Activated naive CD4-positive, alpha-beta T cell treated with anti-CD3 and anti-CD28 coated beads, Interleukin-2, amount 10 ng/mL, durations not matched to agents 7 days and 5 days (primary cell): ENCODE data around the gene FOXJ3.

ENCODE experiments used
- CTCF ChIA-PET: fragments of 350-600 bp; sonication (Branson Sonifier 250); formaldehyde crosslinking; loops from one replicate; lab custom pipeline; 2021; ENCODE audit warnings: antibody characterized with exemption; lab: Charles Lee
- DNase-seq: peaks from one replicate; pipeline ENCODE4 v3.0.0-alpha.2; 2020
- H3K27ac Mint-ChIP-seq: one replicate; pipeline ENCODE4 v1.8.0; 2021; ENCODE audit warnings: mild to moderate bottlenecking, moderate library complexity, mixed read lengths
- H3K27me3 Mint-ChIP-seq: one replicate; pipeline ENCODE4 v1.8.0; 2021; ENCODE audit warnings: mild to moderate bottlenecking, mixed read lengths
- H3K36me3 Mint-ChIP-seq: one replicate; pipeline ENCODE4 v1.8.0; 2021; ENCODE audit warnings: mixed read lengths
- H3K4me1 Mint-ChIP-seq: one replicate; pipeline ENCODE4 v1.8.0; 2021; ENCODE audit warnings: mixed read lengths
- H3K4me3 Mint-ChIP-seq: one replicate; pipeline ENCODE4 v1.8.0; 2021; ENCODE audit warnings: mild to moderate bottlenecking, moderate library complexity, mixed read lengths
- H3K9me3 Mint-ChIP-seq: one replicate; pipeline ENCODE4 v1.8.0; 2021; ENCODE audit warnings: mixed read lengths

Gene FOXJ3

DNA sequence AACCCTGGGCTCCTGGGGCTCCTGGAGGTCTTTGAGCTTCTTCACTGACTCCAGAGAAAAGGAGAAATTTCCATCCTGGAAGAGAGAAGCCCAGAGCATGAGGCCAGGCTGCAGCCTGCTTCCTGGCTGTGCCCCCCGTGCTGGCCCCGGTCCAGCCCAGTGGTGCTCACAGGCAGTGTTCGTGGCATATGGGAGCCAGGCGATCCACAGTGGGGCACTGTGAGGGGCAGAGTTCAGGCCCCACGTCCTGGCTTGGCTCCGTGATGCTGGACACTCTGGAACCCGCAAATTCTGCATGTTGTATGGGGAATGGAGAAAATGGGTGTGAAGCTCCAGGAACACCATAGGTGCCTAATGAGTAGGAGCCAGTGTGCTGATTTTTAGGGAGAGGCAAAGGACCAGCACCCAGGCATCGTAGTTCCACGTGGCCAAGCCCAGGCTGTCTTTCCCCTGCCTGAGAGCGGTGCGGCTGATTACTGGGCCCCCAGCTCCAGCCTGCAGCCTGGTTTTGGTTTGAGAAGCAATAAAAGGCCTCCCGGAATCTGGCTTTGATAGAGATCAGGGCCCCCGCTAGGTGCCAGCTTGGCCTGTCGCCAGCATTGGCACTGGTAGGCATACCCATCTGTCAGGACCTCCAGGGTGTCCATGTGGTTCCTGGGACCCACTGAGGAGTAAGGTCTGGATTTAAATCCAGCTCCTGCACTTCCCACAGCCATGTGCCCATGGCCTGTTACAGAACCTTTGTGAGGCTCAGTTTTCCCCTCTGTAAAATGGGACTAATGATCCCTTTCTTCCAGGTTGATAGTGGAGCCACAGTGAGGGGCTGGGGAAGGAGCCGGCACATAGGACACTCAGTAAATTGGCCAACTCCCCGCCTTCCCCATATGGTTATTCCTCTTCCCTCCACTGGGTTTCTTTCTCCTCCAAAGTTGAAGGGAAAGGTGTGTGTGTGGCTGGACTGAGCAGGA is 171.2 kb downstream of the FOXJ3 start:
- CTCF ChIA-PET: interaction anchor here (0.9 kb wide), 1 partner anchor 10 kb away, joined by 4 read pairs; no protein-coding TSS in a partner anchor
- Mint-ChIP-seq H3K4me1 (no peaks in the 10 kb centered on the region), H3K36me3 (no peaks in the 10 kb centered on the region), H3K27me3 (peaks cover 17% of the 10 kb centered on the region), H3K27ac (no peak overlapping the region), H3K9me3 (peaks cover 20% of the 10 kb centered on the region), H3K4me3 (no peak overlapping the region)
- no peak for DNase-seq

DNA sequence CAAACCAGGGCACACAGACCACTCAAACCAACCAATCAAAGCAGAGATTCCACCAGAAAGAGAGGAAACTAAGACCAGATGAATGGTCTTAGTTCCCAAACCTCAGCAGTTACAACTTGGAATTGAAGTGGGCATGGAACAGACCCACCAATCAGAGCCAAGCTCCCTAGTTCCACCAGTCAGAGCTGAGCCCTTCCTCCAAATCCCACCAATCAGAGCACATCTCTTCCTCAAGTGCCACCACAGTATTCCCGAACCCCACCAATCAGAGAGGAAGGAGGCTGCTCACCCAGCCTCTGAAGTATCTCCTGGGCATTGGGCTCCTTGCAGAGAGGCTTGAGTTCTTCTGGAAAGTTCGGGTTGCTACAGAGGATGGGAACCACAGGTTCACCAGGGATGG is 171.9 kb downstream of the FOXJ3 start:
- Mint-ChIP-seq H3K27ac (no peak overlapping the region), H3K9me3 (peaks cover 20% of the 10 kb centered on the region), H3K4me1 (no peaks in the 10 kb centered on the region), H3K27me3 (peaks cover 17% of the 10 kb centered on the region), H3K36me3 (no peaks in the 10 kb centered on the region), H3K4me3 (no peak overlapping the region)
- DNase-seq: no peak
- CTCF ChIA-PET: interaction anchor here (0.9 kb wide), 1 partner anchor 11 kb away, joined by 4 read pairs; no protein-coding TSS in a partner anchor

DNA sequence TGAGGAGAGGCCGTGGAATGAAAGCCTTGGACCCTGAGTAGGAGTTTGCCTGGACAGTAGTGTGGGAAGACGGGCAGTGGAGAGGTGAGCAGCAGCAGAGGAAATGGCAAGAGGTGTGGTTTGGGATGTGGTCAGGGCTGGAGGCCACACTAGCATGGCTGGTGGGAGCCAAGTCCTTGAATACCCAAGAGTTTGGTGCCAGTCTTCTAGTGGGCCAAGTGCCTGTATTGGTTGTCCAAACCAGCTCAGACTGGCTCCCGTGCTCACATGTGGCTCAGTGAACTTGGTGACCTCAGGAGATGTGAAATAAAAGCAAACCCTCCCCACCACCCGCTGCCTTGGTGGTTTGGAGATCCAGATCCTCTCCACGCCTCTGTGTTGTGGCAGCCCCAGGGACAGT is 172.9 kb downstream of the FOXJ3 start:
- Mint-ChIP-seq H3K4me3 (no peak overlapping the region), H3K27ac (no peak overlapping the region), H3K36me3 (no peaks in the 10 kb centered on the region), H3K4me1 (peaks cover 6% of the 10 kb centered on the region), H3K27me3 (peaks cover 17% of the 10 kb centered on the region), H3K9me3 (peaks cover 20% of the 10 kb centered on the region)
- CTCF ChIA-PET: interaction anchor here (0.9 kb wide), 1 partner anchor 11 kb away, joined by 3 read pairs; no protein-coding TSS in a partner anchor
- DNase-seq: no peak

DNA sequence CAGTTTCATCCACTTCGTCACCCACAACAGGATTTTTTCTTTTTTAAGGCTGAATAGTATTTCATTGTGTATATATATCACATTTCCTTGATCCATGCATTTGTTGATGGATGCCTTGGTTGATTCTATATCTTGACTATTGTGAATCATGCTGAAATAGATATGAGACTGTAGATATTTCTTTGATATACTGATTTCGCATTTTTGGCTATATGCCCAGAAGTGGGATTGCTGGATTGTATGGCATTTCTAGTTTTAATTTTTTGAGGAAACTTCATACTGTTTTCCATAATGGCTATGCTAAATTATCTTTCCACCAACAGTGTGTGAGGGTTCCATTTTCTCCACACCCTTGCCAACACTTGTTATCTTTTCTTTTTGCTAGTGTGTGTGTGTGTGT is 176.8 kb downstream of the FOXJ3 start:
- peaks cover 17% of the 10 kb centered on the region for H3K27me3 Mint-ChIP-seq
- no peak overlapping the region for H3K4me3 Mint-ChIP-seq
- CTCF ChIA-PET: interaction anchor here (0.7 to 2.0 kb wide), 3 partner anchors 10 to 16 kb away, joined by 3 to 12 read pairs (median 3); no protein-coding TSS in a partner anchor
- H3K9me3 Mint-ChIP-seq: peaks cover 20% of the 10 kb centered on the region
- no peak overlapping the region for H3K27ac Mint-ChIP-seq
- DNase-seq: no peak
- no peaks in the 10 kb centered on the region for H3K36me3 Mint-ChIP-seq
- H3K4me1 Mint-ChIP-seq: peaks cover 6% of the 10 kb centered on the region

DNA sequence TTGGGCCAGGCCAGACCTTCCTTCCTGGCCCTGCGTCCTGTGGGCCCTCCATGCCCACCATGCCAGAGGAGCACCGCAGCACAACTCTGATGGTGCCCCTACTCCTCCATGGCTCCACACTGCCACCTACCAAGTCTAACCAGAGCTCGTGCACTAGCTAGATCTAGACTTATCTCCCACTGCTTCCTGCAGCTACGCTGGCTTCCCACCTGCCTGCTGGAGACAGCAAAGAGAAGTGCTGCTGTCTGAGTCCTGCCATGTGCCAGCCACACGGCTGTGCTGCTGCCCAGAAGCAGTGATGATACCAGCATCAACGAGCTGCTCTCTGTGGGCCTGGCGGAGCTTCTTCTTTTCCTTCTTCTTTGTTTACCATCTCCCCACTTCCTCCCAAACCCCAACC is 177.4 kb downstream of the FOXJ3 start:
- Mint-ChIP-seq H3K4me3 (no peak overlapping the region), H3K36me3 (no peaks in the 10 kb centered on the region)
- CTCF ChIA-PET: interaction anchor here (0.7 to 2.0 kb wide), 3 partner anchors 10 to 17 kb away, joined by 3 to 12 read pairs (median 3); no protein-coding TSS in a partner anchor

DNA sequence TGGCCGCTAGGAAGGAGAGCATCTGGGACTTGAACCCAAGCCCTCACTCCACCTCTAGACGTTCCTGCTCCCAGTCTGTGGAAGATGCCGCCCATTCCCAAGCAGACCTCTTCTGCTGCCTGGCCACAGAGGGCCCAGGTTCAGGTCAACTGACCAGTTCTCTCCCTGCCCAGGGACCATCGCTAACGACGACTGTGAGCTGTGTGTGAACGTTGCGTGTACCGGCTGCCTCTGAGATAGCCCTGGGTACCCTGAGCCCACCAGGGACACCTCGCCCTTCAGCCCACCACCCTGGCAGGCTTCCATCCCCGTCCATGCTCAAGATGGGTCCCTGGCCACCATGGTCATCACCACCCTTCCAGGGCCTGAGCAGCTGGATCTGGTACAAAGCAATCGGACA is 179.7 kb downstream of the FOXJ3 start:
- Mint-ChIP-seq H3K9me3 (peaks cover 2% of the 10 kb centered on the region), H3K27me3 (peaks cover 6% of the 10 kb centered on the region), H3K27ac (no peak overlapping the region), H3K36me3 (no peaks in the 10 kb centered on the region), H3K4me3 (no peak overlapping the region), H3K4me1 (peaks cover 6% of the 10 kb centered on the region)
- CTCF ChIA-PET: no interaction called here
- no peak for DNase-seq

More for the DNA sequence above, 177.4 kb downstream of the FOXJ3 start:
- Mint-ChIP-seq H3K27ac (no peak overlapping the region), H3K27me3 (peaks cover 21% of the 10 kb centered on the region), H3K4me1 (peaks cover 6% of the 10 kb centered on the region), H3K9me3 (peaks cover 20% of the 10 kb centered on the region)
- peak; percentile 37 for DNase-seq

DNA sequence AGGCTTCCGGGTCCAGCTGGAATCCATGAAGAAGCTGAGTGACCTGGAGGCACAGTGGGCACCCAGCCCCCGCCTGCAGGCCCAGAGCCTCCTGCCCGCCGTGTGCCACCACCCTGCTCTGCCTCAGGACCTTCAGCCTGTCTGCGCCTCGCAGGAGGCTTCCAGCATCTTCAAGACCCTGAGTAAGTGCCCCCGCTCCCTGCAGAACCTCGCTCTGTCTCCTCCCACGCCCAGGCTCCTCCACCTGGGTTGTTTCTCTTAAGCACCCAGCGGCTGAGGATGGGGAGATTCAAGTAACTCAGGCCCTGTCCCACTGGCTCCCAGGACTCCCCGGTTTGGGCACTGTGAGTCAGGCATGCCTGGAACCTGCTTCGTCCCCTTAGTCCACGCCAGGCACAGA is 180.3 kb downstream of the FOXJ3 start:
- CTCF ChIA-PET: no interaction called here
- no peak overlapping the region for H3K4me3 Mint-ChIP-seq
- peaks cover 8% of the 10 kb centered on the region for H3K27me3 Mint-ChIP-seq
- no peak overlapping the region for H3K27ac Mint-ChIP-seq
- no peaks in the 10 kb centered on the region for H3K36me3 Mint-ChIP-seq
- peaks cover 6% of the 10 kb centered on the region for H3K4me1 Mint-ChIP-seq
- DNase-seq: no peak
- H3K9me3 Mint-ChIP-seq: peaks cover under 1% of the 10 kb centered on the region

DNA sequence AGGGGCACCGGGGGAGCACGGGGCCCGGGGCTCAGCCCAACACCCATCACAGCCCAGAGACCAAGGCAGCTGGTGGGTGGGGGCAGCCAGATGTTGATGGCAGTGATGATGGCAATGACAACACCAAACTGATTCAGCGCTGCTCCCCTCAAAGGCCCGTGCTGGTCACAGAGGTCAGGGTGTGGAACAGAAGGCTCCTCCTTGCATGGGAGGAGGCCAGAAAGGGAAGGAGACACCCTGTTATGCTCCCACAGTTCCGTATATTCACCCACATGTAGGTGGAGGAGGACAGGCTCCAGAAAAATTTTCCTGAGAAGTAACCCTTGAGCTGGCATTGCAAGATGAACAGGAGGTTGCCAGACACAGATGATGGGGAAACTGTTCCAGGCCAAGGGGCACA is 181.4 kb downstream of the FOXJ3 start:
- Mint-ChIP-seq H3K4me1 (peaks cover 6% of the 10 kb centered on the region), H3K4me3 (no peak overlapping the region), H3K27me3 (peaks cover 8% of the 10 kb centered on the region), H3K36me3 (no peaks in the 10 kb centered on the region), H3K27ac (no peak overlapping the region), H3K9me3 (no peaks in the 10 kb centered on the region)
- CTCF ChIA-PET: interaction anchor here (1.2 kb wide), 1 partner anchor 20 kb away, joined by 4 read pairs; no protein-coding TSS in a partner anchor
- no peak for DNase-seq

DNA sequence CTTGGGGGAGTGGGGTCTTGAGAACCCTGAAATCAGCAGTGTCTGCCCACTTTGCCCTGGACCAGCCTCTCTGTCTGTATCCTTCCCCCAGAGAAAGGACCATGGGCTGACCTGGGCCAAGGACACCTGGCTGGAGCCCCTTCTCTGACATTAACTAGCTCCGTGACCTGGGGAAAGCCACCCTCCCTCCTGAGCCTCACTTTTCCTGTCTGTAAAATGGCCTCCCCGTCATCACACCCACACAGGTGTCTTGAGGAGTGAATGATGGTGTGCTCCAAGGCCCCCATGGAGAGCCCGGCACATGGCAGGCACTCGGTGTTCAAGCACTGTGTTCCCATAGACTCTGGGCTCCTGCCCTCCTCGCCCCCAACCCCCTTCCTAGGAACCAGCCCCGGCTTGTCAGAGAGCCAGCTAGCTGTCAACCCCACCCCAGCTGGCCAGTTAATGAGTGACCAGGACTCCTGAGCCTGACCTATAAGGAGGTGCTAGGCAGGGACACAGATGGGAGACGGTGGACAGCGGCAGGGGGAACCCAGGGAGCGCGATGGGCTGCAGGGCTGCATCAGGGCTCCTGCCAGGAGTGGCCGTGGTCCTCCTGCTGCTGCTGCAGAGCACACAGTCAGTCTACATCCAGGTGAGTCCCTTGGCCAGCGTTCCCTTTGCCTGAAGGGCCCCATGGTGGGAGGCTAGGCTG is 182.0 kb downstream of the FOXJ3 start, which contains the start of gene GUCA2B:
GUCA2B (plus strand) TSS at position 504 of the 694 bp plus-strand sequence; CDS start at position 545, 41 bp downstream.
- no peak within 1 kb of the TSS for H3K4me3 Mint-ChIP-seq
- peaks cover 8% of the 10 kb centered on the region for H3K27me3 Mint-ChIP-seq
- no peak for DNase-seq
- H3K36me3 Mint-ChIP-seq: no peaks in the 10 kb centered on the region
- no peak within 1 kb of the TSS for H3K27ac Mint-ChIP-seq
- H3K4me1 Mint-ChIP-seq: peaks cover 6% of the 10 kb centered on the region
- no peaks in the 10 kb centered on the region for H3K9me3 Mint-ChIP-seq
- CTCF ChIA-PET: interaction anchor here (1.2 kb wide), 1 partner anchor 21 kb away, joined by 4 read pairs; no protein-coding TSS in a partner anchor

DNA sequence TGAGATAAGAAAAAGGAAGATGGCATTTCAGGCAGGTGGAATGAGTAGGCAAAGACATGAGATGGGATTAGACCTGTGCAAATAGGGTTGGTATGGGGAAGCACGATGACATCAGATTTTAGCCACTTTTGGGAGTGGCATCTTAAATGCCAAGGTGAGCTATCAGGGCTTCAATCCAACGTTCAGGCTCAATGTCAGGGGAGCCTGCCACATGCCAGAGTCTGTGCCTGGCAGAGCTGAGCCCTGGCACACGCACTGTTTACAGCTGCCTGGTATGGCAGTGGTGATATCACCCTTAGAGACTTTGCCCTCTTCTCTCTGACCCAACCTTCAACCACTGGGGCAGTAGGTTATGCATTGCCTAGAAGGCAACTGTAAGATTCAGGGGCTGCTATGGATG is 182.9 kb downstream of the FOXJ3 start:
- no peak for DNase-seq

DNA sequence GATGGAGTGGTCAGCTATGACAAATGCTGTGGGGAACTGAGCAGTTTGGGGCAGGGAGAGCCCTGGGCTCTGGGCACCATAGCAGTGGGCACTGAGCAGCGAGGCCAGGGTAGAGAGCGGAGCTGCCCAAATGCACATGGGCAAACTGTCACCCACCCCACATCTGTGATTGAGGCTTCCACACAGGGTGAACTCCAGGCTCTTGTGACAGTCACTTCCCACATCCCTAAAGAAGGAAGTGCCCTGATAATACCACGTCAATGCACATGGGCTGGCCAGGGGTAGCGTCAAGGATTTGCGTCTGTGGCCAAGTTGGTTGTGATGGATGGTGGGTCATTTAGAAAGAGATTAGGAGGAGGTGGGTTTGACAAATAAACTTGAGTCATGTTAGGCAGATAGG is 184.4 kb downstream of the FOXJ3 start:
- DNase-seq: no peak
- H3K36me3 Mint-ChIP-seq: no peaks in the 10 kb centered on the region
- no peaks in the 10 kb centered on the region for H3K9me3 Mint-ChIP-seq
- H3K4me1 Mint-ChIP-seq: no peaks in the 10 kb centered on the region
- H3K27me3 Mint-ChIP-seq: peaks cover 8% of the 10 kb centered on the region
- no peak overlapping the region for H3K4me3 Mint-ChIP-seq
- CTCF ChIA-PET: interaction anchor here (1.0 to 2.3 kb wide), 2 partner anchors 22 to 25 kb away, joined by 3 to 8 read pairs; no protein-coding TSS in a partner anchor
- no peak overlapping the region for H3K27ac Mint-ChIP-seq

More for the DNA sequence above, 182.9 kb downstream of the FOXJ3 start:
- H3K4me3 Mint-ChIP-seq: no peak overlapping the region
- peaks cover 8% of the 10 kb centered on the region for H3K27me3 Mint-ChIP-seq
- no peaks in the 10 kb centered on the region for H3K9me3 Mint-ChIP-seq
- no peak overlapping the region for H3K27ac Mint-ChIP-seq
- no peaks in the 10 kb centered on the region for H3K4me1 Mint-ChIP-seq
- H3K36me3 Mint-ChIP-seq: no peaks in the 10 kb centered on the region
- CTCF ChIA-PET: interaction anchor here (1.2 to 1.7 kb wide), 2 partner anchors 20 to 21 kb away, joined by 3 to 7 read pairs; no protein-coding TSS in a partner anchor

DNA sequence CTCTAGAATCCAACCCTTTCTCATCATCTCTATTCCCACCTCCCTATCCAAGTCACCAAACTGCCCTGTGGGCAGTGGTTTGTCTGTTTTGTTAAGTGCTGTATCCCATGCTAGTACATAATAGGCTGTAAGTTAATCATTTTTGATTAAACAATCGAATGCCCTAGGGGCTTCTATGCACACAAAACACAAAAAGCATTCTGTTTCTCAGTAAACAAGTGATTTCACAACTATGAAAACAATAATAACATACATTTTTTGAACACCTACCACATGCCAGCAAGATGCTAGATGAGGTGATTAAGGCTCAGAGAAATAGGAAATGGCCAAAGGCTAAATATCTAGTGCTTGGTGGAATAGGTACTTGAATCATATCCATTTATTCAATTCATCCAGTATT is 186.9 kb downstream of the FOXJ3 start:
- no peak for DNase-seq
- H3K27me3 Mint-ChIP-seq: peaks cover 7% of the 10 kb centered on the region
- no peaks in the 10 kb centered on the region for H3K9me3 Mint-ChIP-seq
- H3K4me1 Mint-ChIP-seq: peaks cover 5% of the 10 kb centered on the region
- no peak overlapping the region for H3K4me3 Mint-ChIP-seq
- CTCF ChIA-PET: interaction anchor here (1.2 to 1.4 kb wide), 4 partner anchors 24 to 599 kb away, joined by 3 to 12 read pairs (median 3); no protein-coding TSS in a partner anchor
- no peaks in the 10 kb centered on the region for H3K36me3 Mint-ChIP-seq
- H3K27ac Mint-ChIP-seq: no peak overlapping the region

DNA sequence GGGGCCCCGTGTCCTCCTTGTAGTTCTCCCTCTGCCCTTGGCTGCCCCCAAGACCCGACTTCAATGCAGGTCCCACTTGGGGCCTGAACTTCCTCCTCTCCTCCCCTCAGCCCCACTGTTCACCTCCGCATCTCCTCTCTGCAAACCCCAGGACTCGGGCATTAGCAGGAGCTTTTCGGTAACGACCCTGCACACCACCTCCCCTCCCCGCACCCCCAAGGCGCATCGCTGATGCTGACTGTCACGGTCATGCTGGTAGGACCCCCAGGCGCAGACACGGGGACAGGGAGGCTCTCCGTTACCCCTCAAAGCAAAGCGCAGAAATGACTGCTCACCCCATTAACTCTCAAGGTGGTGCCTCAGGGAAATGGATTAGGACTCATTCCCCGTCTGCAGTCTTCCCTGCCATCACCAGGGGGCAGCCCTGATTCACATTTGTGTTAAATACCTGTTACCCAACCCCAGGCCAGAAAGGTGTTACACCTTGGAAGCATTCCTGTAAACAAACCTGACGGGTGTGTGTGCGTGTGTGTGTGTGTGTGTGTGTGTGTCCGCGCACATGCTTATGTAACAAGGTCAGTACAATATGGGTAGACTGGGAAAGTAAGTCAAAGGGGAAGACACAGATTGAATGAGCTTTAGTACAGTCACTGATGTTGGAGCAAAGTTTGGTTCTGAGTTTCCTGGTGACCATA is 188.3 kb downstream of the FOXJ3 start:
- Mint-ChIP-seq H3K4me3 (no peak overlapping the region), H3K4me1 (peaks cover 6% of the 10 kb centered on the region), H3K36me3 (no peaks in the 10 kb centered on the region), H3K27ac (no peak overlapping the region), H3K27me3 (peaks cover 4% of the 10 kb centered on the region), H3K9me3 (no peaks in the 10 kb centered on the region)
- CTCF ChIA-PET: interaction anchor here (0.7 to 1.4 kb wide), 5 partner anchors 11 to 600 kb away, joined by 3 to 12 read pairs (median 3); no protein-coding TSS in a partner anchor
- peak; percentile 85 for DNase-seq
